HG03439 (cell line): ENCODE measurements around the gene TRAK1.
A peak's percentile ranks its signal among the peaks of the same experiment; 100 is the strongest.
"Not testable (repeated sequence)": the region's sequence is repeated elsewhere in the genome, so short reads cannot be mapped to it uniquely, and the experiment has no call there.

Source experiments
- ATAC-seq: cut with Tn5 transposase; IDR thresholded peaks from one replicate; pipeline ENCODE4 v1.9.1; 2021; ENCODE audit warnings: mild to moderate bottlenecking, moderate library complexity; ENCODE audit not compliant: unreplicated experiment

Gene TRAK1, protein sequence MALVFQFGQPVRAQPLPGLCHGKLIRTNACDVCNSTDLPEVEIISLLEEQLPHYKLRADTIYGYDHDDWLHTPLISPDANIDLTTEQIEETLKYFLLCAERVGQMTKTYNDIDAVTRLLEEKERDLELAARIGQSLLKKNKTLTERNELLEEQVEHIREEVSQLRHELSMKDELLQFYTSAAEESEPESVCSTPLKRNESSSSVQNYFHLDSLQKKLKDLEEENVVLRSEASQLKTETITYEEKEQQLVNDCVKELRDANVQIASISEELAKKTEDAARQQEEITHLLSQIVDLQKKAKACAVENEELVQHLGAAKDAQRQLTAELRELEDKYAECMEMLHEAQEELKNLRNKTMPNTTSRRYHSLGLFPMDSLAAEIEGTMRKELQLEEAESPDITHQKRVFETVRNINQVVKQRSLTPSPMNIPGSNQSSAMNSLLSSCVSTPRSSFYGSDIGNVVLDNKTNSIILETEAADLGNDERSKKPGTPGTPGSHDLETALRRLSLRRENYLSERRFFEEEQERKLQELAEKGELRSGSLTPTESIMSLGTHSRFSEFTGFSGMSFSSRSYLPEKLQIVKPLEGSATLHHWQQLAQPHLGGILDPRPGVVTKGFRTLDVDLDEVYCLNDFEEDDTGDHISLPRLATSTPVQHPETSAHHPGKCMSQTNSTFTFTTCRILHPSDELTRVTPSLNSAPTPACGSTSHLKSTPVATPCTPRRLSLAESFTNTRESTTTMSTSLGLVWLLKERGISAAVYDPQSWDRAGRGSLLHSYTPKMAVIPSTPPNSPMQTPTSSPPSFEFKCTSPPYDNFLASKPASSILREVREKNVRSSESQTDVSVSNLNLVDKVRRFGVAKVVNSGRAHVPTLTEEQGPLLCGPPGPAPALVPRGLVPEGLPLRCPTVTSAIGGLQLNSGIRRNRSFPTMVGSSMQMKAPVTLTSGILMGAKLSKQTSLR

DNA sequence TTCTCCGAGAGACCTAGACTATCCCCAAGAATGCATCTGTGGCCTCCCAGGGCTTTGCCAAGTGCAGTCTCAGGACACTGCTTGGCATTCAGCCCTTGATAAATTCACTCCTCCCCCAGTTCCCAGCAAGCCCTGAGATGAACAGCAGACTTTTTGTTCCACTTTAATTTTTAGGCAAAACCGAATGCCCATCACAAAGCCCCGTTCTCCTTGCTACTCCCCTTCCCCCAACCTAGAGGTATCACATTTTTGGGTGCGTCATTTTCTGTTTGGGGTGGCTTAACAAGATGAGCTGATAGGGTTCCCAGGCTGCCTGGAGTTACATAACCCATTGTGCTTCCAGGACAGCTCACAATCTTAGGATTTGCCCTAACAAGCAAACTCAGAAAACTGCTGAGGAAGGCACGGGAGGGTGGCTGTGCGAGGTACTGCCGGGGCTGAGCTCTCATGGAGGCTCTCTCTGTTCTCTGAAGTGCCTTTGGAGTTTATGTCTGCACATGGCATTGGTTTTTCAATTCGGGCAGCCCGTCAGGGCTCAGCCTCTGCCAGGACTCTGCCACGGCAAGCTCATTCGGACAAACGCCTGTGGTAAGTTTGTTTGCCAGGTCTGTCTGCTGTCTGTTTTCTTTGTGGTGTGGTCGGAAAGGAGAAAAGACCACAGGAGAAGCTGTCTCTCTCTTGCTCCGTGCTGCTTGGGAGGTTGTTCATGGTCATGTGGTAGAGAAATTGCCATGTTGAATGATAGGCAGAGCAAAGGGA lies at the start of gene TRAK1:
TRAK1 (plus strand) TSS at position 385 of the 759 bp plus-strand sequence; CDS start at position 498, 113 bp downstream.
- no peak for ATAC-seq

DNA sequence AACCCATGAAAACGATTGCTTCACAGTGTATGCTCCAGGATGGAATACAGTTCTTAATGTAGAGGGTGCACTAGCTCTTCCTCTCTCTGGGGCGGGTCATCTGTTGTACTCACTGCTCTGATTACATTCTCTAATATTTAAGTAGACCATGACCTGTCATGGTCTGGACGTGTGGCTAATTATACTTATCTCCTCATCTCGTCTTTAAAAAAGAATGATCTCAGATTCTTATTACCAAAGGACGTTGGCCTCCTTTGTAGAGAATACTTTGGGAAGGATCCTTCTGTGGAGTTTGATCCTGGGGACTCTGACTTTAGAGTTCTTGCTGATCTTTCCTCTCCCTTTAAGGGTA lies 48.4 kb upstream of the TRAK1 start:
- ATAC-seq: no peak

DNA sequence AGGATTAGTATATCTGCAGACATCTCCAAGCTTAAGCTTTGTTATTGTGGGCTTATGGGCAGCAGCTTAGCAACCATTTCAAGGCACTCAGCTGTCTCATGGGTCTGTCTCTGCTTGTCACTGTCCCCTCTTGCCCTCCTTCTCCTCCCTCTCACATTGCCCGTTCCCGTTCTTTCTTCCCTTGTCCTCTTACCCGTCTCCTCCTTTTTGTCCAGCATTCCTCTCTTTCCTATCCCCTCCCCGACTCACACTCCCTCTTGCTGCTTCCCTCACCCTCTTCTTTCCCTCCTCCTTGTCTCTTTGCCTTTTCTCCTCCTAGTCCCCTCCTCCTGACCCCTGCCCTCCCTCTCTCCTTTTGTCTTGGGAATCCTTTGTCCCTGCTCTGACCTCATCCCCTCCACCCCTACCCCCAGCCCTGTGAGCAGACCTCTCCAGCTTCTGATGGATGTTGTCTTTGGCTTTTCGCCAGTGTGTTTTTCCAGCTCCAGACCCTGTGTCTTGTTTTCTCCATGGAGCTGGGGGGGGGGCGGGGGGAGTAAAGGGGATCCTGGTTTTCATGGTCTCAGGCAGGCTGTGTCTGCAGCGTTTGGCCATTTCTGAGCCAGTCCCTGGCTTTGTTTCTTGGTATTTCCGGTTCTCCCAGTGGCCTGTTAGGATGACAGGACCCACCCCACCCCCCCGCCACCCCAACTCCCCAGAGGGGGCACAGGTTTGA lies 47.9 kb upstream of the TRAK1 start:
- ATAC-seq: no peak

DNA sequence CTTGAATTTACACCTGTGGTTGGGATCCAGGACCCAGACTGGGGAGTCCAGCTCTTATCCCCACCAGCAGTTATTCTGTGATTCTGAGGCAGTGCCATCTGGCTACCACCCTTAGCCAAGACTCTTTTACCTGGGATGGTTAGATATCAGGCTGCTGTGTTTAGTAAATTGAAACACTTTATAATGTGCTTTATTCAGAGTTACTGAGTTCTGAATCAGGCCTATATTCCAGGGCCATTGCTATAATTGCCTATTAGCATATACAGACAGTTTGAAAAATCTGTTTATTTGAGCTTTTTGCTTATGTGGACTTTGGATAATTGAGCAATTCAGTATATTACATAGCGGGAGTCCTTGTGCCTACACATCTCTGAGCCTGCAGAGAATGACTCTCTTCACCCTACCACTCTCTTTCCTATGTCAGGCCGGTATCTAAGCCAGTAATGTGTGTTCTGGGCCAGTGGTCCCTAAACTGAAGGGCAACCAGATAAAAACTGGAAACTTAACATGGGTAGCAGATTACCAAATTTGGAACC lies 45.4 kb upstream of the TRAK1 start:
- ATAC-seq: no peak

DNA sequence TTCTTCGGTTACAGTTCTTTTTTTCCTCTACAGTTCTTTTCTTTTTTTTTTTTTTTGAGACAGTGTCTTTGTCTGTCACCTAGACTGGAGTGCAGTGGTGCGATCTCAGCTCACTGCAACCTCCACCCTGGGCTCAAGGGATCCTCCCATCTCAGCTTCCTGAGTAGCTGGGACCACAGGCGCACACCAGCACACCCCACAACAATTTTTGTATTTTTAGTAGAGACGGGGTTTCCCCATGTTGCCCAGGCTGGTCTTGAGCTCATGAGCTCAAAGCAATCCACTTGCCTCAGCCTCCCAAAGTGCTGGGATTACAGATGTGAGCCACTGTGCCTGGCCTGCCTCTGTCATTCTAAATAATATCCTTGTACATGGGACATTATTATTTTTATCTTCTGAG lies 42.6 kb upstream of the TRAK1 start:
- ATAC-seq: not testable (repeated sequence)

DNA sequence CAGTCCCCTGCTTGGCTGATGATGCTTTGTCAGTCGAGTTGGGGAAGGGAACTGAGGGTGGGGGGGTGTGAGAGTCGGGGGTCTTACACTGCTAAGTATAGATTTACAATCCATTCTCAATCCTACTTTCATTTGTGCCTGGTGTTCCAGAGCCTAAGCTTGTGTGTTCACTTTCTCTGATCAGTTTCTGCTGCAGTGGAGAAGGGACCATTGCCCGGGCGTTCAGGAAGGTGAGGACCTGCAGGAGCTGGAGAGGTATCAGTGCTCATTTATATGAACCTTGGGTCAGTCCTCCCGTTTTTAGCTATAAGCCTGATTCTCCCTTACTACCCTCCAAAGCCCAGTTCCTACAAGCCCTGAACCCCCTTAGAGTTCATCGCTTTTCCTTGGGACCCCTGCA lies 41.0 kb upstream of the TRAK1 start:
- no peak for ATAC-seq

DNA sequence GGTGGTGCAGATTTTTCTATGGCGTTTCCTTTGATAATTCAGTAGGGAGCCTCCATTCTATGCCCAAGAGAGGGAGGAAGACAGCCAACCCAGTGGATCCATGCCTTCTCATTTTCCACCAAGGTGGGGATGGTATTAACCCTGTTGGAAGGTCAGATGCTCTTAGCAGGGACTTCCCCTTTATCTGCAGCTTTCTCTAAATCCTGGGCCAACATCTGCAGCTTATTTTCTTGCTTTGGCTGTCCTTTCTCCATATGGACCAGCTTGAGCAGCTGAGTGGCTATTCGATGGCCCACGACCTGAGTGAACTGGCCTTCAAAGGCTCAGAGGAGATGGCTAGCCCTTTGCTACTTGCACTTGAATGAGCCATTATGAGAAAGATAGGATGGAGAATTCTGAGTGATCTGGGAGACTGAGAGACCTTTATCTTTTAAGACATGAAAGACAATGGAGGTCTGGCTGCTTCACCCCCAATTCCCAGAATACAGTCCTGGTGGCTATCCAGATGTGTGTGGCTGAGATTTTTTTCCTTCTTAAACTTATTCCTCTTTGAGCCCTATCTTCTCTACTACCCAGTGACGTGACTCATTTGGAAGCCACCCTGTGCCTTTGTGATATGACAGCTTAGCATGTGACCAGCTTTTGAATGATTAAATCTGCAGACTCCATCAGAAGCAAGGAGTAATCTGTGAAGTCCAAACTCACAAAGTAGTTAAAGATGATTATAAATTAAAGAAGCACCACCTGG lies 39.6 kb upstream of the TRAK1 start:
- peak; percentile 60 for ATAC-seq

DNA sequence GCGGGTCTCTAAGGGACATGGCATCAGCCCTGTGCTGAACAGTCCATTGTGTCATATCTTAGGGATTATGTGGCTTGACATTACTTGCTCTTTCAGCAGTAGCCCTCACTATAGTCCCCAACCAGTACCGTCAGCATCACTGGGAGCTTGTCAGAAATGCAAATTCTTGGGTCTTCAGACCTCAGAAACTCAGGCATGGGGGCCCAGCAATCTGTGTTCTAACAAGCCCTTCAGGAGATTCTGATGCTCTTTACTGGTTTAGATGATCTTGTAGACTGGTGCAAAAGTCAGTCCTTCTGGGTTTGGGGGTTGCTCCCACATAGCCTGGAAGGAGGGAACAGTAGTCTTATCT lies 39.0 kb upstream of the TRAK1 start:
- peak; percentile 46 for ATAC-seq

DNA sequence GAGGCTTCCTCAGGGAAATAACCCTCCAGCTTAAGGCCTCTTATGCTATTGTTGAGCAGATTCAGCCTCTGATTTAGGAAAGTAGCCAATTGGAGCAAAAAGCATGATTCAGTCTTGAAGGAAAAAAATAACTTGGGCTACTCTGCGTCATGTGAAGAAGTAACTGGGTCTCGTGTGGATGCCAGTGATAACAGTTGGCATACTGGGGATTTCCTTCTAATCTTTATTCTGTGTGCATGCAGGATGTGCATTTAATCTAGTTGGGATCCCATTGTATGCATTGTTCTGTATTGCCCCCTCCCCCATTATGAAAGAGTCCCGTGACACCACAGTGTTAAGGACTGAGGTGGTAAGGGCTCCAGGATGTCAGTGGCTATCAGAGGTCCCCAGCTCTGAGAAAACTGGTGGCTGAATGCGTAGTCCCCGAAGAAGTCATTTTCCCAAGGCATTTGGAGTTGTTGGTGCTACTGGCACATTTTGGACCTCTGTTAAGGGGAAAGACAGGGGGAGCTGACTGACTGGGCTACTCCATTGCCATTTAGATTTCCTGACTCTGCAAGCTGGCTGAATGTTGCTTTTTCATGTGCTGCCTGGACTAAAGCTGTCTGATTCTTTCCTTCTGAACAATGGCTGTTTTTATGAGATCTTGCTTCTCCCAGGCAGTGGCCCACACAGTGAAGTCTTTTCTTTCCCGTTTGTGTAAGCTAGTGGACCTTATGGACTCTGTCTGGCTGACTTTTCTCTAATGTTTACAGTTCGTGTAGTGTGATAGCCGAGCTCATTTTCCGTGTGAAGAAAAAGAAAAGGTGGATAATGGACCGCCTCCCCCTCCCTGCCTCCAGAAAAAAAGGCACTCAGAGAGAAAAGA lies 38.4 kb upstream of the TRAK1 start:
- ATAC-seq: no peak

DNA sequence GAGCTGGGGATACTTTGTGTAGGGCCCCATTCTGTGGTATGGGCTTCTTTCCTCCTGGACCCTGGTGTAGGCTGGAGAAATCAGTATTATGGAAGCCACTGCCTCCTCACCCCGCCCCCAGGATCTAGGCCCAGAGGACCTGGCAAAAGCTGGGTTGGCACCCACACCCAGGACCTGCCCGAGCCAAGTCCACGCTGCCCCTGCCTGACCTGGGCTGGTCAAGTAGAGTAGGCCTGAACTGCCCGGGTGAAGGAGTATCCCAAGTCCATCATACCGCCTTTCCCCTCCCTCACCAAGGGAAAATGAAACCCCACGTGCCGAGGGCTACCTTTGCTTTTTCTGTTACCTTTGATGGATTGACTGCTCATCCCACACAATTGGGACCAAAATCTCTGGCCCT lies 37.7 kb upstream of the TRAK1 start:
- ATAC-seq: no peak

DNA sequence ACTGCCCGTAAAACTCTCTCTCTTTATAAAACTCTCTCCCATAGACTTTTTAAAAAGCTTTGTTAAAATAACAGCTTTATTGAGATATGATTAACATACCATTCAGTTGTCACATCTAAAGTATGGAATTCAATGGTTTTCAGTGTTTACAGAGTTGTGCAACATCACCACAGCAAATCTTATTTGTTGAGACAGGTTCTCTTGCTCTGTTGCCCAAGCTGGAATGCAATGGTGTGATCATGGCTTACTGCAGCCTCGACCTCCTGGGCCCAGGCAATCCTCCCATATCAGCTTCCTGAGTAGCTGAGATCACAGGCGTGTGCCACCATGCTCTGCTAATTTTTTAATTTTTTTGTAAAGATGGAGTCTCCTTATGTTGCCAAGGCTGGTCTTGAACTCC lies 35.9 kb upstream of the TRAK1 start:
- no peak for ATAC-seq

DNA sequence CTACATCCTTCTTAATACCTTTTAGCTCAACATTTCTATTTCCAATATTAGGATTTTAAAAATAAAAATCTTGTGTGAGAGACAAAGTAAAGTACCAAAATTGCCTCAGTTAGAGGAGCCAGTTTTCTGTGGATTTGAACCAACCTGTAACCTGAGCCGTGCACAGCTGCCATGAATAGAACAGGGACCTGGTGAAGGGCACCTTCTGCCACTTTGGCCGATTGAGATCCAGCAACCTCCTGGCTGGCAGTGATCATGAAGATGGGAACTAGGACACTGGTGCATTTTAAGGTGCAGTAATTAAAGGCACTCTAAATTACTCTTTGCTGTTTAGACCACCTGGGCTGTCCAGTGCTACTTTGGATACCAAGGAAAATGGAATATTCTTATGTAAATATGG lies 34.3 kb upstream of the TRAK1 start:
- ATAC-seq: no peak

DNA sequence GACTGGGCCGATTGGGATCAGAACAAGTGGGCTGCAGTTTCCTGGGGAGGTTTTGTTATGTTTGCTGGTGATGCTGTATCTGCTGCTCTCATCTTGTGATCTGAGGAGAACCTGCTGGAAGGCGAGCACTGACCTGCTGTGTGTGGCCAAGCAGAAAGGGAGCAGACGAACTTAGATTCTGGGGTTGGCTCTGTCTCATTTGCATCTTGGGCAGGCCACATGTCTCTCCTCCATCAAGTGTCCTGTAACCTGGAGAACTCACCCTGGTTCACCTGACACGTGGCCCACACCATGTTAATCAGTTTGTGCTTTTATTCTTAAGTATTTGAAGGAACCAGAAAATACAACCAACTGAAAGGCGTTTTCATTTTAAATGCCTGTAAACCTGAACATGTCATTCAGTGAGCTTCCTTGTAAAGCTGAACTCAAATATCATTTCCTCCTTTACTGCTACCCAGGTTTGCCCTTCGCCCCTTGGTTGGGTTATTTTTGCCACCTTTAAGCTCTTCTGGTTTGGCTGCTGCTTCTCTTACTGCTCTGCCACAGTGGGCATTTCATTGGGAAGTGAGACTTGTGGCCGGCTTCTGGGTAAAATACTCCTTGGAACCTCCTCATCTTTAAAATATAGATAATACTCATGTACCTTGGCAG lies 33.5 kb upstream of the TRAK1 start:
- peak; percentile 64 for ATAC-seq

DNA sequence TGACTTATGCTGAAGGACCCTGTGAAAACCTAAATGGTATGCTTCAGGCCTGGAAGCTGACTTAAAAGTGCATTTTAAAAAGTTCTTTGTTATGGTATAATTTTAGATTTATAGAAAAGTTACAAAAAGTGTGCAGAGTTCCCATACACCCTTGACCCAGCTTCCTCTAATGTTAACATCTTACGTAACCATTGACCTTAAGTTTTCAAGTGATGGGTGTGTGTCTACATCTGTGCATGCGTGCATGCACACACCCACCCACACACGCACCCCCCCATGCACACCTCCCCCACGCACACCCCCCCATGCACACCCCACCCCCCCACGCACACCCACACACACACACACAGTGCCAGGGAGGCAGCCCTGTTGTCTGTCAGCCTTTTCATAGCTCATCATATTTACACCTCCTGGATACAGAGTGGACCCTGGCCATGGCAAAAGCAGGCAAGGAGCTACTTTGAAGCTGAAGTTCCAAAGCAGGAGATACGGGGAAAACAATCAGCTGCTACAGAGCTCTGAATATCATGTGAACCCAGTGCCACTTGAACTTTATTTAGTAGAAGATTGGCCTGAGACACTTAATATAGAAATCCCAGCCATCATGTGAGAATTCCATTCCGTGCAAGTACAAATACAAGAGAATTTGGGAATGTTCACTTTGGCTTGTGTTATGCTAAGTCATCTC lies 30.0 kb upstream of the TRAK1 start:
- no peak for ATAC-seq

DNA sequence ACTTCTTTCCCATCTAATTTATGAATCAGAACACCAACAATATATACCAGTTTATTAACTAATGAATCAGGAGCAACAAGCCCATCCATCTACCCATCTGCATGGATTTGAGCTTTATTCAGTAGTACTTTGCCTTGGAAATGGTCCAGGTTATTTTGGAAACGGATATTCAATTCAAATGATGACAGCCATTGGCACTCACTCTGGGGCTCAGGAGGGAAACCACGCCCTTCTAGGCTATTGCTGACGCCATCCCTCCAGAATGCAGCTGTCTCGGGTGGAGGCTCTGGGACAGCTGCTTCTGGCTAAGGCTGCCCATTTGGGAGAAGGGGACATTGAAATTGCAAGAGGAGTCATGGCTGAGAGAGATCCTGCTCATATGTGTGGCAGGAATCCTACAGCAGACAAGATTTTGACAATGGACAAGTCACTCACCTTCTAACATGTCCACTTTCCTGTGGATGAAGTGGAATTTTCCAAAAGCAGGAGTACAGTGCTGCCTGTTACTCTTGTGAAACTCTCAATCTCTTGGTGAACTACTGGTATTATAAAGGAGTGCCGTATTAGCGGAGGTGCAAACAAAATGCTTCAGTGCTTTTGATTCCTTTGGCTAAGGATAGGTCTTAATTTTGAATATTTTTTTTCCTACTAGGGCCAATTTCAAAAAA lies 29.3 kb upstream of the TRAK1 start:
- no peak for ATAC-seq

DNA sequence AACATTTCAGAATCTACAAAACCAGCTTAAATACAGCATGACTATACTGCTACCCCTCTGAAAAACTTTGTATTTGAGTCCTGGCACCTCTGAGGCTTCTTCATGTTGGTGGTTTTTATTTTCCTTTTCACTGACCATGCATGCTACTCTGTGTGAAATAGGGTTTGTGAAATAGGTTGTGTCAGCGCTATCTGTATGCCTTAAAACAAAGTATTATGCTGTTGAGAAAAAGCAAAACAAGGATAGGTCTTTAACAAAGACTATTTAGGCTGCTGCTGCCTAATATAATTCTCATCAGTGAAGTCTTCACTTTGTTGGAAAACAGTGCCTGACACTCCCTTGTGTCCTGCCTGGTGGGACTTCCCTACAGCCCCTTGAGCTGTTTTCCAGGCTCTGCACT lies 28.7 kb upstream of the TRAK1 start:
- ATAC-seq: no peak

DNA sequence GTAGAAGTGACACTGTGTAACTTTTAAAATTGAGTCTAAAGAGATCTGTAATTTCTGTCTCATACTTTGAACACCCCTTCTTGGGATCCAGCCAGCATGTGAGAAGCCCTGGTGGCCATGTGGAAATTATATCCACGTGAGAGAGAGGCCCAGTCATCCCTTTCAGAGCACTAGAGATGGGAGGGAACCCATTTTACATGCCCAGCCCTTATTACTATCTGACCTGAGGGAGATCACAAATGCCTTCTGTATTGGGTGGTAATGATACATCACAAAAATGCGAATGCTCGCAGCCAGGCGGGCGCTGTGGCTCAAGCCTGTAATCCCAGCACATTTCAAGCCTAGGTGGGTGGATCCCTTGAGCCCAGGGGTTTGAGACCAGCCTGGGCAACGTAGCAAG lies 27.3 kb upstream of the TRAK1 start:
- ATAC-seq: no peak
